ENCODE results near the gene PTPRG. TPM values are rescaled to one million over a fixed set of nuclear protein-coding genes. Genes with fewer than 3 reads are reported as not detected.

PTPRG gene
- total RNA-seq, 1 experiment from 2014 or later: 69.3 TPM

GRCh38 chr3:61812085-61812484, 250.7 kb downstream of the PTPRG start:
- no peak overlapping the region for H3K56ac ChIP-seq (ENCODE audit: insufficient read length, low read depth, low read length)
- no peak overlapping the region for H4K5ac ChIP-seq (ENCODE audit: insufficient read length, low read depth, low read length)
- no peak overlapping the region for H2BK15ac ChIP-seq (ENCODE audit: low read depth, low read length)
- no peaks in the 10 kb centered on the region for H3K27me3 ChIP-seq (ENCODE audit: insufficient read depth, low read length)
- peaks cover 12% of the 10 kb centered on the region; the same call in 1 of the 2 replicates for H3K79me2 ChIP-seq (ENCODE audit: insufficient read depth, low read length)
- no peak overlapping the region for H3K14ac ChIP-seq (ENCODE audit: insufficient read depth, low read length)
- Mint-ChIP-seq H3K36me3 (ENCODE audit: insufficient read depth in 1 of 3, low read depth in 3 of 3) (no peaks in the 10 kb centered on the region), H3K4me3 (no peak overlapping the region), H3K27ac (peak overlapping the region in 1 of 3 experiments; percentile 10; a peak in 1 of 7 replicates), H3K27me3 (ENCODE audit: low read depth) (no peaks in the 10 kb centered on the region), H3K9me3 (no peaks in the 10 kb centered on the region), H3K4me1 (peaks cover 51 to 53% of the 10 kb centered on the region in 2 experiments)
- H3K79me1 ChIP-seq (ENCODE audit: insufficient read depth, low read depth, low read length, poor library complexity, severe bottlenecking): peaks cover 9% of the 10 kb centered on the region
- H4K20me1 ChIP-seq (ENCODE audit: control insufficient read depth, insufficient read depth, insufficient read length): no peaks in the 10 kb centered on the region
- peaks cover 9% of the 10 kb centered on the region; the same call in 1 of the 2 replicates for H3K4me1 ChIP-seq (ENCODE audit: insufficient read depth, low read length)
- H2BK20ac ChIP-seq (ENCODE audit: low read depth, low read length, poor library complexity, severe bottlenecking): no peak overlapping the region
- no peak overlapping the region for H2BK120ac ChIP-seq (ENCODE audit: low read depth, low read length, poor library complexity, severe bottlenecking)
- H2BK12ac ChIP-seq (ENCODE audit: insufficient read length, low read depth, low read length): no peak overlapping the region
- no CpG with 5 or more reads among the region's 4 CpGs for WGBS (ENCODE audit: extremely low coverage, insufficient read length, low lambda C conversion rate)
- no peak overlapping the region for H4K91ac ChIP-seq (ENCODE audit: insufficient read length, low read depth, low read length)
- H3K9ac ChIP-seq (ENCODE audit: extremely low read depth, insufficient read length, low read length): no peak overlapping the region
- H2AFZ ChIP-seq (ENCODE audit: low read length): no peak overlapping the region
- H2BK5ac ChIP-seq (ENCODE audit: insufficient read length, low read length): no peak overlapping the region
- no peak for DNase-seq
- no peak overlapping the region for H3T11ph ChIP-seq (ENCODE audit: low read length)
- no peak overlapping the region for H3K18ac ChIP-seq (ENCODE audit: insufficient read length, low read depth, low read length)
- no peak for TF ChIP-seq CTCF (conservative IDR thresholded peaks at IDR 0.05)
- H3K23ac ChIP-seq (ENCODE audit: insufficient read length, low read depth, low read length): no peak overlapping the region
- H2AK5ac ChIP-seq (ENCODE audit: insufficient read length, low read length): no peak overlapping the region
- no peak overlapping the region for H3K4me2 ChIP-seq (ENCODE audit: insufficient read depth, insufficient read length, low read length)
- no peaks in the 10 kb centered on the region for H3K9me3 ChIP-seq (ENCODE audit: control insufficient read depth, low read depth, low read length)
- no peak overlapping the region for H3K4ac ChIP-seq (ENCODE audit: low read depth, low read length)
- no peak overlapping the region for H3K27ac ChIP-seq (ENCODE audit: insufficient read length, low read depth, low read length)
- no peak overlapping the region for H4K8ac ChIP-seq (replicated peaks; ENCODE audit: insufficient read length, low read depth, low read length)
- no peaks in the 10 kb centered on the region for H3K23me2 ChIP-seq (ENCODE audit: insufficient read length, low read depth, low read length, poor library complexity, severe bottlenecking)
